Osteoblast (primary cell): ENCODE data around the gene ANKRD45. TPM values are rescaled to one million over a fixed set of nuclear protein-coding genes. Genes with fewer than 3 reads are reported as not detected.
"Not testable (repeated sequence)": the region's sequence is repeated elsewhere in the genome, so short reads cannot be mapped to it uniquely, and the experiment has no call there.

ENCODE experiments used
- DNase-seq: peaks from one replicate; pipeline ENCODE4 v3.0.0; 2011; ENCODE audit warnings: low spot score, mixed read lengths; ENCODE audit not compliant: insufficient read length; ENCODE audit errors: missing footprints
- H2AFZ ChIP-seq: 2 replicates; pipeline ENCODE4 v1.6.0; 2011; ENCODE audit warnings: mild to moderate bottlenecking, low read length
- H3K27ac ChIP-seq: 2 replicates; pipeline ENCODE4 v1.5.1; 2011; ENCODE audit warnings: mild to moderate bottlenecking, low read depth, low read length, moderate library complexity
- H3K27me3 ChIP-seq: 2 replicates; pipeline ENCODE4 v1.6.0; 2012; ENCODE audit warnings: mild to moderate bottlenecking, control low read depth, inconsistent platforms, low read length, moderate library complexity; ENCODE audit not compliant: insufficient read depth
- H3K36me3 ChIP-seq: 2 replicates; pipeline ENCODE4 v1.5.1; 2011; ENCODE audit warnings: mild to moderate bottlenecking, low read length, control low read depth, moderate library complexity; ENCODE audit not compliant: insufficient read depth
- H3K4me1 ChIP-seq: 2 replicates; pipeline ENCODE4 v1.5.1; 2011; ENCODE audit warnings: mild to moderate bottlenecking, low read length, control low read depth, moderate library complexity; ENCODE audit not compliant: insufficient read depth
- H3K4me2 ChIP-seq: 2 replicates; pipeline ENCODE4 v1.6.0; 2011; ENCODE audit warnings: mild to moderate bottlenecking, low read length; ENCODE audit not compliant: insufficient read depth
- H3K4me3 ChIP-seq: fragments of 200-600 bp; sonication (generic); 3 replicates; pipeline ENCODE4 v1.5.1; 2012; ENCODE audit warnings: mild to moderate bottlenecking, low read length, inconsistent platforms; ENCODE audit not compliant: insufficient read depth
- H3K79me2 ChIP-seq: 2 replicates; pipeline ENCODE4 v1.6.0; 2012; ENCODE audit warnings: mild to moderate bottlenecking, low read length, control low read depth, inconsistent platforms; ENCODE audit not compliant: insufficient read depth
- H3K9me3 ChIP-seq: 2 replicates; pipeline ENCODE4 v1.5.1; 2011; ENCODE audit warnings: low read depth, low read length, control low read depth
- H4K20me1 ChIP-seq: 2 replicates; pipeline ENCODE4 v1.6.0; 2012; ENCODE audit warnings: mild to moderate bottlenecking, low read length, control low read depth; ENCODE audit not compliant: insufficient read depth
- CTCF ChIP-seq: IDR thresholded peaks from 2 replicates; pipeline ENCODE4 v1.5.1; 2011; ENCODE audit warnings: mild to moderate bottlenecking, low read depth, low read length, moderate library complexity; ENCODE audit errors: extremely low read depth
- total RNA-seq: library from RNA; depleted of rRNA; stranded (reverse); fragments of >200 nt; gene quantifications from 2 replicates; pipeline ENCODE4 v1.2.3, GENCODE V29; 2012

Gene ANKRD45
- total RNA-seq, 1 donor: 0.72 TPM

- Histone ChIP-seq H4K20me1 (no peaks in the 10 kb centered on the region), H3K36me3 (no peaks in the 10 kb centered on the region), H3K4me1 (no peaks in the 10 kb centered on the region), H3K27me3 (no peaks in the 10 kb centered on the region), H3K4me3 (no peak overlapping the region), H2AFZ (no peak overlapping the region), H3K9me3 (no peaks in the 10 kb centered on the region), H3K4me2 (no peak overlapping the region), H3K27ac (no peak overlapping the region), H3K79me2 (no peaks in the 10 kb centered on the region)
- TF ChIP-seq CTCF: no peak
- peak; percentile 71 for DNase-seq
Observed at GRCh38 chr1:173573596-173573995, 96.1 kb downstream of the ANKRD45 start.

DNA sequence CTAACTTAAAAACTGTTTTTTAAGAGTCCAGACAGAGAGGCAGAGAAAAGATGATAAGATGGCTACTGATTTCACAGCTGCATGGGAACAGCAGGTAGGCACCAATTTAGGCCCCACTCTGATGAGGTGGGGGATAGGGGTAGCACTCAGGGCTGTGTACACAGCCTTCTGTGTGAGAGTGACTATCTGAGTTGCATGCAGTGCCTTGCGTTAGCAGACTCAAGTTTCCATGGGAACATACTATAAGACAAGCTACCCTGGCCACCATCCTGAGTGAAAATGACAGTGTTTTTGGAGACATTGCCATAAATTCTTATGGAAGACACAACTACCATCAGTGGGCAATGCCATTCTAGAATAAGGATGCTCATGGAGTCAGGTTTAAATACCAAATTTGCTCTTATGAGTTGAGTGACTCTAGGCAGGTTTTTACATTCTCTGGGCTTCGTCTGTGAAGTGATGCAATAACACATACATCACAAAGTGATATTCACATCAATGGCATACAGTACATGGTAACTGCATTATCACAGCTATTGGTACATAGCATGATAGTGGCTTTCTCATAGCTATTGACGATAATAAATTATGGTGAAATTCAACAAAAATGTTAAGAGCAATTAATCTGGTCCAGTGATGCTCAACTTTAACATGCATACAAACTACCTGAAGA lies 97.3 kb downstream of the ANKRD45 start:
- no peaks in the 10 kb centered on the region for H4K20me1 ChIP-seq
- no peak overlapping the region for H2AFZ ChIP-seq
- H3K36me3 ChIP-seq: no peaks in the 10 kb centered on the region
- H3K4me1 ChIP-seq: no peaks in the 10 kb centered on the region
- TF ChIP-seq CTCF: no peak
- H3K27me3 ChIP-seq: no peaks in the 10 kb centered on the region
- no peak overlapping the region for H3K4me2 ChIP-seq
- H3K9me3 ChIP-seq: peaks cover 2% of the 10 kb centered on the region
- H3K4me3 ChIP-seq: no peak overlapping the region
- no peak for DNase-seq
- no peaks in the 10 kb centered on the region for H3K79me2 ChIP-seq
- no peak overlapping the region for H3K27ac ChIP-seq

GRCh38 chr1:173570370-173571007 lies 99.2 kb downstream of the ANKRD45 start:
- Histone ChIP-seq H3K4me3 (no peak overlapping the region), H3K9me3 (peaks cover 2% of the 10 kb centered on the region), H3K4me1 (no peaks in the 10 kb centered on the region), H3K27ac (no peak overlapping the region), H2AFZ (no peak overlapping the region), H3K4me2 (no peak overlapping the region), H4K20me1 (no peaks in the 10 kb centered on the region), H3K36me3 (no peaks in the 10 kb centered on the region), H3K27me3 (no peaks in the 10 kb centered on the region), H3K79me2 (no peaks in the 10 kb centered on the region)
- no peak for TF ChIP-seq CTCF
- no peak for DNase-seq

DNA sequence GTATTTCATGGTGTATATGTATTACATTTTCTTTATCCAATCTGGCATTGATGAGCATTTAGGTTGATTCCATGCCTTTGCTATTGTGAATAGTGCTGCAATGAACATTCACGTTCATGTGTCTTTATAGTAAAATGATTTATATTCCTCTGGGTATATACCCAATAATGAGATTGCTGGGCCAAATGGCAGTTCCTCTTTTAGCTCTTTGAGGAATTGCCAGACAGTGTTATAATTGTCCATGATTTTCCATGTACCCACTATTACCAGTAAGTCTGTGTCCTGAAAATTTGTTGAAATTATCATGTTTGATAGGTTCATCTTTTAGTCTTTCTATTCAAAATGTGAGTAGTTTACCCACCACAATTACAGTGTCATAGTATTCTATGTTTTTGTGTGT lies 101.2 kb downstream of the ANKRD45 start:
- TF ChIP-seq CTCF: no peak
- Histone ChIP-seq H3K4me2 (no peak overlapping the region), H3K4me1 (no peaks in the 10 kb centered on the region), H3K9me3 (peaks cover 2% of the 10 kb centered on the region), H2AFZ (no peak overlapping the region), H4K20me1 (no peaks in the 10 kb centered on the region), H3K27me3 (no peaks in the 10 kb centered on the region), H3K79me2 (no peaks in the 10 kb centered on the region), H3K27ac (no peak overlapping the region), H3K4me3 (no peak overlapping the region), H3K36me3 (no peaks in the 10 kb centered on the region)
- no peak for DNase-seq

GRCh38 chr1:173563846-173564245 lies 105.8 kb downstream of the ANKRD45 start:
- H3K27ac ChIP-seq, H3K4me3 ChIP-seq, H2AFZ ChIP-seq, H3K9me3 ChIP-seq, H3K4me2 ChIP-seq, H3K4me1 ChIP-seq, H3K79me2 ChIP-seq, DNase-seq, H4K20me1 ChIP-seq, H3K36me3 ChIP-seq, H3K27me3 ChIP-seq: not testable (repeated sequence)
